Breast epithelium (tissue), 4 donors: ENCODE results near the gene OSBPL3. TPM values are rescaled to one million over a fixed set of nuclear protein-coding genes. Genes with fewer than 3 reads are reported as not detected.

Source experiments
- DNase-seq, 2 donors: peaks; one replicate each; pipeline ENCODE4 v3.0.0-alpha.2; 2019; ENCODE audit warnings: low spot score in 2 of 2
- H3K27ac ChIP-seq, 2 donors: fragments of 200-600 bp; sonication (generic) in 1 of 2; one replicate each; pipeline ENCODE4 v1.5.1; 2016 to 2019; ENCODE audit warnings: mild to moderate bottlenecking in 1 of 2
- H3K27me3 ChIP-seq, 2 donors: fragments of 200-600 bp; sonication (generic) in 1 of 2; one replicate each; pipeline versions ENCODE4 v1.5.1 to v1.6.0; 2017 to 2019; ENCODE audit warnings: control low read depth in 1 of 2, mild to moderate bottlenecking in 1 of 2
- H3K36me3 ChIP-seq: fragments of 200-600 bp; one replicate; pipeline ENCODE4 v1.5.1; 2019
- H3K4me1 ChIP-seq, 2 donors: fragments of 200-600 bp; sonication (generic); one replicate each; pipeline ENCODE4 v1.5.1; 2016 to 2019; ENCODE audit warnings: control low read depth in 1 of 2
- H3K4me3 ChIP-seq, 3 donors: fragments of 200-600 bp; sonication (generic); 1 replicate in 2 of 3; 2 replicates in 1 of 3; pipeline ENCODE4 v1.5.1; 2016 to 2019; ENCODE audit warnings: mild to moderate bottlenecking in 3 of 3, moderate library complexity in 2 of 3
- H3K9me3 ChIP-seq, 2 donors: fragments of 200-600 bp; sonication (generic) in 1 of 2; one replicate each; pipeline ENCODE4 v1.5.1; 2016 to 2019; ENCODE audit warnings: control low read depth in 1 of 2
- POLR2A ChIP-seq: fragments of 450-650 bp; IDR thresholded peaks from one replicate; pipeline ENCODE4 v1.6.1; 2016; ENCODE audit warnings: antibody characterized with exemption, mild to moderate bottlenecking, moderate library complexity
- POLR2AphosphoS5 ChIP-seq, 3 donors: sonication (generic); formaldehyde crosslinking; IDR thresholded peaks; one replicate each; pipeline ENCODE4 v1.6.1; 2017; ENCODE audit warnings: antibody characterized with exemption in 3 of 3
- intact Hi-C: fragments of 100-400 bp; cut with DNase I; formaldehyde crosslinking; loops from one replicate; pipeline ENCODE4 v1.15.1; 2023; ENCODE audit warnings: low total_unique reads
- total RNA-seq, 3 donors: library from RNA; depleted of rRNA; stranded (reverse); fragments of >200 nt; gene quantifications; one replicate each; pipeline ENCODE4 v1.1.0, GENCODE V29; 2016
- TF ChIP-seq, protein P1 (sequence below), 3 donors: fragments of 450-650 bp; IDR thresholded peaks; one replicate each; pipeline ENCODE4 v1.5.1; 2016 to 2017; ENCODE audit warnings: antibody characterized with exemption in 3 of 3, mild to moderate bottlenecking in 3 of 3, moderate library complexity in 3 of 3

The OSBPL3 gene
- total RNA-seq, 3 donors from 2014 or later = 6.4 to 20.5 (median 8.5) TPM

- DNase-seq = no peak
- intact Hi-C loops = no loop called here
- Histone ChIP-seq H3K4me1 (no peaks in the 10 kb centered on the region), H3K4me3 (no peak overlapping the region), H3K9me3 (no peaks in the 10 kb centered on the region), H3K36me3 (no peaks in the 10 kb centered on the region), H3K27ac (no peak overlapping the region), H3K27me3 (no peaks in the 10 kb centered on the region)
- TF ChIP-seq, protein P1, sequence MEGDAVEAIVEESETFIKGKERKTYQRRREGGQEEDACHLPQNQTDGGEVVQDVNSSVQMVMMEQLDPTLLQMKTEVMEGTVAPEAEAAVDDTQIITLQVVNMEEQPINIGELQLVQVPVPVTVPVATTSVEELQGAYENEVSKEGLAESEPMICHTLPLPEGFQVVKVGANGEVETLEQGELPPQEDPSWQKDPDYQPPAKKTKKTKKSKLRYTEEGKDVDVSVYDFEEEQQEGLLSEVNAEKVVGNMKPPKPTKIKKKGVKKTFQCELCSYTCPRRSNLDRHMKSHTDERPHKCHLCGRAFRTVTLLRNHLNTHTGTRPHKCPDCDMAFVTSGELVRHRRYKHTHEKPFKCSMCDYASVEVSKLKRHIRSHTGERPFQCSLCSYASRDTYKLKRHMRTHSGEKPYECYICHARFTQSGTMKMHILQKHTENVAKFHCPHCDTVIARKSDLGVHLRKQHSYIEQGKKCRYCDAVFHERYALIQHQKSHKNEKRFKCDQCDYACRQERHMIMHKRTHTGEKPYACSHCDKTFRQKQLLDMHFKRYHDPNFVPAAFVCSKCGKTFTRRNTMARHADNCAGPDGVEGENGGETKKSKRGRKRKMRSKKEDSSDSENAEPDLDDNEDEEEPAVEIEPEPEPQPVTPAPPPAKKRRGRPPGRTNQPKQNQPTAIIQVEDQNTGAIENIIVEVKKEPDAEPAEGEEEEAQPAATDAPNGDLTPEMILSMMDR (IDR thresholded peaks at IDR 0.05) = no peak
- TF ChIP-seq POLR2AphosphoS5 (IDR thresholded peaks at IDR 0.05) (no peak), POLR2A (no peak)
These were observed 57.7 kb downstream of the OSBPL3 start for GRCh38 chr7:24922099-24922773.

- Histone ChIP-seq H3K9me3 (no peaks in the 10 kb centered on the region), H3K36me3 (no peaks in the 10 kb centered on the region), H3K4me1 (no peaks in the 10 kb centered on the region), H3K4me3 (no peak overlapping the region), H3K27me3 (no peaks in the 10 kb centered on the region), H3K27ac (no peak overlapping the region)
- intact Hi-C loops = no loop called here
- no peak for DNase-seq
- TF ChIP-seq POLR2A = no peak
- TF ChIP-seq, protein P1 (IDR thresholded peaks at IDR 0.05) = no peak
- TF ChIP-seq POLR2AphosphoS5 (IDR thresholded peaks at IDR 0.05) = no peak
These were observed 58.7 kb downstream of the OSBPL3 start for GRCh38 chr7:24921362-24921679.

GRCh38 chr7:24920451-24921361, 59.3 kb downstream of the OSBPL3 start:
- no peak overlapping the region for H3K4me3 ChIP-seq
- no peaks in the 10 kb centered on the region for H3K36me3 ChIP-seq
- no peak for TF ChIP-seq POLR2A
- TF ChIP-seq POLR2AphosphoS5 (IDR thresholded peaks at IDR 0.05) = no peak
- TF ChIP-seq, protein P1 (IDR thresholded peaks at IDR 0.05) = no peak
- no peaks in the 10 kb centered on the region for H3K9me3 ChIP-seq
- H3K4me1 ChIP-seq = no peaks in the 10 kb centered on the region
- H3K27ac ChIP-seq = no peak overlapping the region
- DNase-seq = no peak
- no peaks in the 10 kb centered on the region for H3K27me3 ChIP-seq
- intact Hi-C loops = no loop called here

DNA sequence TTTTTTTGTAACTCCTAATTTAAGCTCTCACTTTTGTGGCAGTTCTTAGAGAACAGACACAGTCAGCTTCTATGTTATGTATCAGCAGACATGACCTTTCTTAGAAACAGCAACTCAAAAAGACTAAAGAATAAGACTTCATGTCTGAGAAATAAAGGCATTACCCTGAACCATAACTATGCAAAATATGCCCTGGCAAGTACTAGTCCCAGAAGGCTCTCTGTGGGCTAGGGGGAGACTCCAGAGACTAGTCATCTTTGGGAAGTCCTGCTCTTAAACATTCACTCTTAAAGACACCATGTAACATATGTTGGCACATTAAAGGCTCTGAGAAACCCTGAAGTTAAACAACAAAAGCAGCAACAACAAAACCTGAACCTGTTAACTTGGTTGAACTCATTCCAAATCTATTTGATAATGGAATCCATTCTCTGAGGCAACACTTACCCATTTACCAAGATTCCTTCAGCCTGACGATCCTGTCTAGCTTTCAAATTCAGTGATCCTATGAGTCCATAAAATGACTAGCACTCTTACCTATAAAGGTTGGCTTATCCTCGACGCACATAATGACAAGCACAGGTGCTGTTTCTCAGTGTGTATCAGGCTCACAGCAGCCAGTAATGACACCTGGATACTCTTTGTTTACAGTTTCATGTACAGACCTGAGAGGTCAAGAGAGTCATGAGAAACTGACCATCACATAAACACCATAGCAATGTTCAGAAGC, 62.3 kb downstream of the OSBPL3 start:
- Histone ChIP-seq H3K9me3 (no peaks in the 10 kb centered on the region), H3K4me1 (no peaks in the 10 kb centered on the region), H3K36me3 (no peaks in the 10 kb centered on the region), H3K27me3 (no peaks in the 10 kb centered on the region), H3K27ac (no peak overlapping the region), H3K4me3 (no peak overlapping the region)
- intact Hi-C loops = no loop called here
- no peak for DNase-seq
- TF ChIP-seq, protein P1 (IDR thresholded peaks at IDR 0.05) = no peak
- TF ChIP-seq POLR2A (no peak), POLR2AphosphoS5 (IDR thresholded peaks at IDR 0.05) (no peak)
